Cardiac muscle cell (in vitro differentiated cells and primary cell): ENCODE data around the gene MICU2. TPM values are rescaled to one million over a fixed set of nuclear protein-coding genes. Genes with fewer than 3 reads are reported as not detected.

Source experiments
- DNase-seq, 2 donors: peaks; one replicate each; pipeline versions ENCODE4 v3.0.0 to v3.0.0-alpha.2; 2010 to 2017; ENCODE audit warnings: low read depth in 1 of 2, low spot score in 1 of 2
- H3K27ac ChIP-seq: fragments of 200-600 bp; sonication (generic); 2 replicates; pipeline ENCODE4 v1.5.1; 2016
- H3K27me3 ChIP-seq: fragments of 200-600 bp; sonication (generic); 2 replicates; pipeline ENCODE4 v1.6.0; 2016; ENCODE audit warnings: control low read depth
- H3K36me3 ChIP-seq: fragments of 200-600 bp; sonication (generic); 2 replicates; pipeline ENCODE4 v1.5.1; 2016; ENCODE audit warnings: control low read depth
- H3K4me1 ChIP-seq: fragments of 200-600 bp; sonication (generic); 2 replicates; pipeline ENCODE4 v1.8.1; 2017; ENCODE audit warnings: low read depth, mild to moderate bottlenecking, mixed run types
- H3K4me3 ChIP-seq: fragments of 200-600 bp; sonication (generic); 2 replicates; pipeline ENCODE4 v1.5.1; 2016; ENCODE audit warnings: mild to moderate bottlenecking
- H3K9me3 ChIP-seq: fragments of 200-600 bp; sonication (generic); 2 replicates; pipeline ENCODE4 v1.5.1; 2017; ENCODE audit warnings: low read depth, mild to moderate bottlenecking, control low read depth
- polyA plus RNA-seq: library from polyadenylated mRNA; unstranded; fragments of >200 nt; fragmentation: Nextera tagmentation; extraction: Ambion mirVana; gene quantifications from 2 replicates; pipeline ENCODE4 v1.2.1, GENCODE V29; 2016
- total RNA-seq: library from RNA; depleted of rRNA; stranded (reverse); fragments of >200 nt; gene quantifications from 2 replicates; pipeline ENCODE4 v1.2.3, GENCODE V29; 2016
- TF ChIP-seq, protein P1 (sequence below): IDR thresholded peaks from 2 replicates; pipeline ENCODE4 v1.5.1; 2012; ENCODE audit warnings: low read depth, mild to moderate bottlenecking, low read length

Gene MICU2
- total and polyA plus RNA-seq, 2 experiments from 2014 or later = 75.6 to 111 TPM

DNA sequence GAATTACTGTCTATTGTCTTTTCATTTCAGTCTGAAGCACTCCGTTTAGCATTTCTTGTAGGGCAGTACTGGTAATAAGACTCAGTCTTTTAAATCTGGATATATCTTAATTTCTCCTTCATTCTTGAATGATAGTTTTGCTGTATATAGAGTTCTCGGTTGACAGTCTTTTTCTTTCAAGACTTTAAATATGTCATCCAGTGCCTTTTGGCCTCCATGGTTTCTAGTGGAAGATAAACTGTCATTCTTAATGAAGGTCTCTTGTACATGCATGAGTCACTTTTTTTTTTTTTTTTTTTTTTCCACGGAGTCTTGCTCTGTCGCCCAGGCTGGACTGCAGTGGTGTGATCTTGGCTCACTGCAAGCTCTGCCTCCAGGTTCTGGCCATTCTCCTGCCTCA lies 117.6 kb downstream of the MICU2 start:
- TF ChIP-seq, protein P1, sequence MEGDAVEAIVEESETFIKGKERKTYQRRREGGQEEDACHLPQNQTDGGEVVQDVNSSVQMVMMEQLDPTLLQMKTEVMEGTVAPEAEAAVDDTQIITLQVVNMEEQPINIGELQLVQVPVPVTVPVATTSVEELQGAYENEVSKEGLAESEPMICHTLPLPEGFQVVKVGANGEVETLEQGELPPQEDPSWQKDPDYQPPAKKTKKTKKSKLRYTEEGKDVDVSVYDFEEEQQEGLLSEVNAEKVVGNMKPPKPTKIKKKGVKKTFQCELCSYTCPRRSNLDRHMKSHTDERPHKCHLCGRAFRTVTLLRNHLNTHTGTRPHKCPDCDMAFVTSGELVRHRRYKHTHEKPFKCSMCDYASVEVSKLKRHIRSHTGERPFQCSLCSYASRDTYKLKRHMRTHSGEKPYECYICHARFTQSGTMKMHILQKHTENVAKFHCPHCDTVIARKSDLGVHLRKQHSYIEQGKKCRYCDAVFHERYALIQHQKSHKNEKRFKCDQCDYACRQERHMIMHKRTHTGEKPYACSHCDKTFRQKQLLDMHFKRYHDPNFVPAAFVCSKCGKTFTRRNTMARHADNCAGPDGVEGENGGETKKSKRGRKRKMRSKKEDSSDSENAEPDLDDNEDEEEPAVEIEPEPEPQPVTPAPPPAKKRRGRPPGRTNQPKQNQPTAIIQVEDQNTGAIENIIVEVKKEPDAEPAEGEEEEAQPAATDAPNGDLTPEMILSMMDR = no peak
- peaks cover 5% of the 10 kb centered on the region for H3K4me1 ChIP-seq
- DNase-seq = no peak
- H3K27me3 ChIP-seq = no peaks in the 10 kb centered on the region
- H3K9me3 ChIP-seq = no peaks in the 10 kb centered on the region
- H3K27ac ChIP-seq = no peak overlapping the region
- H3K4me3 ChIP-seq = no peak overlapping the region
- no peaks in the 10 kb centered on the region for H3K36me3 ChIP-seq

DNA sequence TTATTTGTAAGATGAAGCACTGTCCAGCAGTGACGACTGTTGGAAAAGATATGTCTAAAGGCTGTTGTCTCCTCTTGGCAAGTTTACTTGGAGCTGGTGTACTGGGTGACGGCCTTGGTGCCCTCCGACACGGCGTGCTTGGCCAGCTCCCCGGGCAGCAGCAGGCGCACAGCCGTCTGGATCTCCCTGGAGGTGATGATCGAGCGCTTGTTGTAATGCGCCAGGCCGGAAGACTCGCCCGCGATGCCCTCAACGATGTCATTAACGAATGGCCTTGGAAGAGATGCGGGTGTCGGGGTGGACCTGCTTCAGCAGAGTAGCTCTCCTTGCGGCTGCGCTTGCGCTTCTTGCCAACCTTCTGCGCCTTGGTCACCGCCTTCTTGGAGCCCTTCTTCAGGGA lies 120.2 kb downstream of the MICU2 start:
- no peaks in the 10 kb centered on the region for H3K27me3 ChIP-seq
- peaks cover 6% of the 10 kb centered on the region for H3K4me1 ChIP-seq
- H3K4me3 ChIP-seq = no peak overlapping the region
- no peak overlapping the region for H3K27ac ChIP-seq
- TF ChIP-seq, protein P1 = no peak
- H3K9me3 ChIP-seq = no peaks in the 10 kb centered on the region
- no peaks in the 10 kb centered on the region for H3K36me3 ChIP-seq
- DNase-seq = no peak

DNA sequence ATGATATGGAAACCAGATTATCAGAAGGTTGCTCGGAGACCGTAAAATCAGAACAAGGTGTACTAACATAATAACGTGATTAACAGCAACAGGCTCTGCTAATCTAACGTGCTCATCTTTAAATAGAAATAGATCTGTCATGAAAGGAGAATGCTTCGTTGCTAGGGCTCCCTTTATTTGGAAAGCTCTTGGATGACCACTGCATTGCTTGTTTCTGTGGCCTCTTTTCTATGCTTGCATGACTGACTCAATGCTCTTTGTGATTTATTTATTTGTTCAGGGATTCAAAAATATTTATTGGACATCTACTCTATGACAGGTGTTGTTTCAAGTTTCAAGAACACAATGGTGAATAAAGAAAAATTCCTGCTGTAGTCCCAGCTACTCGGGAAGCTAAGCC lies 122.6 kb downstream of the MICU2 start:
- TF ChIP-seq, protein P1 = no peak
- H3K36me3 ChIP-seq = no peaks in the 10 kb centered on the region
- no peaks in the 10 kb centered on the region for H3K27me3 ChIP-seq
- H3K4me1 ChIP-seq = peaks cover 6% of the 10 kb centered on the region
- H3K4me3 ChIP-seq = no peak overlapping the region
- H3K27ac ChIP-seq = no peak overlapping the region
- DNase-seq = no peak
- H3K9me3 ChIP-seq = no peaks in the 10 kb centered on the region

DNA sequence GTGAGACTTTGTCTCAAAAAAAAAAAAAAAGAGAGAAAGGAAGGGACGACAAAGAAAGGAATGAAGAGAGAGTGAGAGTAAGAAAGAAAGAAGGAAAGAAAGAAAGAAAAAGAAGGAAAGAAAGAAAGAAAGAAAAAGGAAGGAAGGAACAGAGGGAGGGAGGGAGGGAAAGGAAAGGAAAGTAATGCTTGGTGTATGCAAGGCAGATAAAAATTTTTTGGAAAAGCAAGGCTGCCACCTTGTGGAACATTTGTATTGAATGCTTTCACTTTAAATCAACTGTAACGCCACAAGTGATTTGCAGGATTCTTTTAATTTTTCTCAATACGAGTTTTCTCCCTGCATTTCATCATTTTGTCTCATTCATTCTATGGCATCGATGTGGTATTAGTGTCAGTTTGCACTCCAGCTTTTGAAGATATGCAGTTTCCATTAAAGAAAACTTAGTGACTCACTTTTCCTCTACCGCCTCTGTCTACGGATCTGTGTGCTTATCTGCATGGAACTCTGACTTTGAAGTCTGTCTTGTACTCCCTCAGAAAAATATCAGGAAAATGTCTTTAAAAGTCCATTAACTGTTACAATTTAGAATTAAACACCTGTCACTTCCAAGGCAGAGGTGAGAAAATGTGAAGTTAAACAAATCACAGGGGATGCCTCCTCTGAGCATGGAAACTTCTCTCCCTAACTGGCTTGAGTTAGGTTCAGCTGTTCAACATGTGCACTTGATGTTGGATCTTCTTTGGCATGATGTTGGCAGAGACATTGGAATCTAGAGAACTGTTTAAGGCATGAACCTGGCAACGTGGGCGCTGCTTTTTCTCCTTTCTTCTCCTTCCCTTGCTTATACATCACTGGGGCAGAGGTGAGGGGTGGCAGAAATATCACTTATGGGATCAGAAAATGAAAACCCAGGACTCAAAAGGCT lies 124.8 kb downstream of the MICU2 start:
- TF ChIP-seq, protein P1 = peak; percentile 44
- Histone ChIP-seq H3K27ac (no peak overlapping the region), H3K4me1 (peaks cover 6% of the 10 kb centered on the region), H3K27me3 (no peaks in the 10 kb centered on the region), H3K9me3 (no peaks in the 10 kb centered on the region), H3K36me3 (no peaks in the 10 kb centered on the region), H3K4me3 (no peak overlapping the region)
- DNase-seq = peak; percentile 79 to 86

DNA sequence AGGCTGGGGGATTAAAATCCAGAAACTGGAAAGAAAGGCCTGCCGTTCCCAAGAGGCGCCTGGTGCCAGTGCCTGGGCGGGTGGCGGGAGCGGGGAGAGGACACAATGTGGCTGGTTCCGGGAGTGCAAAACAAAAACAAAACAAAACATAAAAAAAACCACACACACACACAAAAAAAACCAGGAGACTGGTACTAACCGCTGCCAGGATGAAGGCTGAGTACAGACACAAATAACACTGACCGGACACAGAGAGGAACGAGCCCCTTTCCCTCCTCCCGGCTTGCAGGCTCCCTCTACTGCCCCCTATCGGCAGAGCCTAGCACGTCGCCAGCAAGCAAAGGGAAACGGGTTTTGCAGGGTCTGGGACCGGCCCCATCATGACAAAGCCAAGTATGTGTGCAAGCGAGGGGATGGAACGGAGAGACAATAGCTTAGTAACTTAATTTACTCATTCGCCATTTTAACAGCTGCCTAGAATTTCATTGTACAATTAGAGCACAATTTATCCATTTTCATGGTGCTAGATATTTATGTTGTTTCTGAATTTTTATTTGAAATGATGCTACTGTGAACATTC lies 127.0 kb downstream of the MICU2 start:
- Histone ChIP-seq H3K36me3 (no peaks in the 10 kb centered on the region), H3K9me3 (no peaks in the 10 kb centered on the region), H3K27ac (no peak overlapping the region), H3K27me3 (no peaks in the 10 kb centered on the region), H3K4me3 (no peak overlapping the region), H3K4me1 (peaks cover 3% of the 10 kb centered on the region)
- DNase-seq = peak; percentile 80 to 93
- TF ChIP-seq, protein P1 = peak; percentile 99
